ENCODE measurements around the gene CAPN13. TPM values are rescaled to one million over a fixed set of nuclear protein-coding genes. Genes with fewer than 3 reads are reported as not detected.

The CAPN13 gene
- polyA plus RNA-seq, 1 donor: 2.5 TPM

- no peak for DNase-seq
Observed at GRCh38 chr2:30684026-30684425, 123.2 kb downstream of the CAPN13 start.

- DNase-seq: no peak
Observed at GRCh38 chr2:30683236-30683956, 123.8 kb downstream of the CAPN13 start.

- no peak for DNase-seq
Observed at GRCh38 chr2:30681022-30681421, 126.2 kb downstream of the CAPN13 start.

GRCh38 chr2:30680121-30680520, 127.1 kb downstream of the CAPN13 start:
- no peak for DNase-seq

GRCh38 chr2:30679426-30680088, 127.7 kb downstream of the CAPN13 start:
- DNase-seq: no peak

- no peak for DNase-seq
Observed at GRCh38 chr2:30678410-30679137, 128.7 kb downstream of the CAPN13 start.

GRCh38 chr2:30677861-30678385, 129.3 kb downstream of the CAPN13 start:
- no peak for DNase-seq

- DNase-seq: no peak
Observed at GRCh38 chr2:30677231-30677630, 130.0 kb downstream of the CAPN13 start.

GRCh38 chr2:30675758-30676157, 131.5 kb downstream of the CAPN13 start:
- DNase-seq: no peak

- no peak for DNase-seq
Observed at GRCh38 chr2:30673127-30673526, 134.1 kb downstream of the CAPN13 start.
